NCI-H748 (cell line): ENCODE measurements around the gene RBM20.

ENCODE experiments used
- DNase-seq: peaks from one replicate; lab custom pipeline; 2025; ENCODE audit not compliant: unreplicated experiment; lab: John Stamatoyannopoulos, UW

The RBM20 gene

DNA sequence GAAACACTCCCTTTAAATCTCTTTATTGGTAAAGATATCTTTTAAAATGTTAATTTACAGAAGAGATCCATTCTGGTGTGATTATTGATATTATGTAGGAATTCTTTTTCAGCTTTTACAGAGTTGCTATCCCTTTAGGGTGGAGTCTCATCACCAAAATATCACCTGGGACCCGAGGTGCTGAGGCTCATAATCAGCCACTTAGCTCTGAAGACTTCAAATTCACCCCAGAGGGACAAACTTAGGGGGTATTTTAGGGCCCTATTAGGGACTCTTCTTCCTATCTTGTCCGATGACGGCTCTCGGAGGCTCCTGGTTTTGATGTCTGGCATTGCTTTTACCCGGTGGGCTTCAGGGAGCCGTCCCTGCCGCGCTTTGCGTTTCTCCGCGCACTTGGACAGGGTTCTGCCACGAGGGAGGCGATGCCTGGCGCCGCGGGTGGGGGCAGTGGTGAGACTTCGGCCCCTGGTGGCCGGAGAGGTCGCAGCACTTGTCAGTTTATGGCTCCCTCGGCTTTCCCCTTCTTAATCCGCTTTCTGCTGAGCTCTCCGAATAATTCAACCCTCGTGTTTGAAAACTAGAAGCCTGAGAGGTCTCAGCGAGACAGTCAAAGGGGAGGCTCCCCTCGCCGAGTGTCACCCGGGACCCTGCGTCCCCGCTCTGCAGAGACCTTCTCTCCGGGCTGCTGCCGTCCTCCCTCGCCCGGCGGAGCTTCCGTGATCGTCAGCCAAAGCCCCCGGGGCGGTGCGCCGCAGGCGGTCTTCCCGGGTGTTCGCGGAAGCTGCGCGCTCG lies 27.8 kb downstream of the RBM20 start:
- peak; percentile 48 for DNase-seq

DNA sequence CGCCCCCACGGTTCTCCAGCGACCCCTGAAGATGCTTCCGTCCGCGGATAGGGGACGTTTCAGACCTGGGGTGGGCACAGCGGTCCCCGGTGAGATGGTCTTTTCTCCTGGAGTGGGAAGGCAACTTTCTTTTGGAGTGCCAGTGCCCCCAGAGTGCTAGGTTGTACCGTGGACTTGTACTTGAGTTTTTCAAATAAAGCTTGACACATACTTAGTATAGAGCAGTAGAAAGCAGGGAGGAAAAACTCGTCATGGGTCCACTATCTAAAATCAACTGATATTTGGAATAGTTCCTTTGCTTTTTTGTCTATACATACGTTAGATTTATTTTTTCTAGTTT lies 28.4 kb downstream of the RBM20 start:
- DNase-seq, result no peak

DNA sequence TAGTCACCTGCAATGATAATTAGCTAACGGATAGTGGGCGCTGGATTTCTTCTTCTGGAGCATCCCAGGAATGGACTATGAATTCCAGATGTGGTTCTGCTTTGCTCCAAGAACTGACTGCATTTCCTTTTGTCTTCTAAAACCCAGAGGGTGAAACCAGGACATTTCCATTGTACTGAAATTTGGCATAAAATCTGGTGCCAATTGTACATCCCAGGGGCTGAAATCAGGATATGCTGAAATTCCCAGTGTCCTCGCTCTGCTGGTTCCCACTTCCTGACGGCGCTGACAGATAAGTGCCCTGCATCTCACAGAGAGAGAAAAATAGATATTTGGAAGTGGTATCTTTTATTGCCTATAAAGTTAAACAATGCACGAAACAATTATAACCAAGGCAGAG lies 31.9 kb downstream of the RBM20 start:
- DNase-seq, result no peak

DNA sequence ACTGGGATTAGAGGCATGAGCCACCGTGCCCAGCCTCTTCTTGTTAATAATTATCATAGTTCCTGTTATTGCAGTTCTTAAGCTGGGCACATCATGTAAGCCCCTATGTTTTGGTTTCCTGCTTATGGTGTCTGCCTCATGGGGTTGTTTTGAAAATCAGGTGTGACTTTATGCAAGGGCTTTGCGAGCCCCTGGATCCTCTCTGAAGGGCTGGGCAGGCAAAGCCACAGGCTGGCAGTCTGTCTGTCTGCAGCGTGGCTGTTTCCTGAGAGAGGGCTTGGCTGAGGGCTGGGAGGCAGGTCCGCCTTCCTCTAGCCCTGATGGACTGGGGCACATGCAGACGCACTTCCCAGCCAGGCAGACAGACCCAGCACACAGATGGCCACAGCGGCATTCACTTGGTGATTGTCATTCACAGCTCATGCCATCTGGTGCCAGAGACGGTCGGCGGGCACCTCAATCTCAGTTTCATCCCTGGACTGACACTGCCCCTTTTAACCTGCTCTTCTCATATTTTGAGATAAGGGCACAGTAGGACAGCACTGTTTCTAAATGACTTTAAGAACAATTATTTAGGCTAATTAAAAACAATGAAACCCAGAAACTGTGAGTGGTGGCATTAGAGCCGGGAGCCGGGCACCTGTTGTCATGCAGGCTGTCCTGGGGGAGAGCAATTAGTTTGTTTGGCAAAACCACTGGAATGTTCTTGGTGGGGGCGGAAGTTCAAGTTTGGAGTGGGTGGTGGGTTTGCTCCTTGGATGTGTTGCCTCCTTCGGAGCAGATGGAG lies 35.5 kb downstream of the RBM20 start:
- DNase-seq, result no peak

DNA sequence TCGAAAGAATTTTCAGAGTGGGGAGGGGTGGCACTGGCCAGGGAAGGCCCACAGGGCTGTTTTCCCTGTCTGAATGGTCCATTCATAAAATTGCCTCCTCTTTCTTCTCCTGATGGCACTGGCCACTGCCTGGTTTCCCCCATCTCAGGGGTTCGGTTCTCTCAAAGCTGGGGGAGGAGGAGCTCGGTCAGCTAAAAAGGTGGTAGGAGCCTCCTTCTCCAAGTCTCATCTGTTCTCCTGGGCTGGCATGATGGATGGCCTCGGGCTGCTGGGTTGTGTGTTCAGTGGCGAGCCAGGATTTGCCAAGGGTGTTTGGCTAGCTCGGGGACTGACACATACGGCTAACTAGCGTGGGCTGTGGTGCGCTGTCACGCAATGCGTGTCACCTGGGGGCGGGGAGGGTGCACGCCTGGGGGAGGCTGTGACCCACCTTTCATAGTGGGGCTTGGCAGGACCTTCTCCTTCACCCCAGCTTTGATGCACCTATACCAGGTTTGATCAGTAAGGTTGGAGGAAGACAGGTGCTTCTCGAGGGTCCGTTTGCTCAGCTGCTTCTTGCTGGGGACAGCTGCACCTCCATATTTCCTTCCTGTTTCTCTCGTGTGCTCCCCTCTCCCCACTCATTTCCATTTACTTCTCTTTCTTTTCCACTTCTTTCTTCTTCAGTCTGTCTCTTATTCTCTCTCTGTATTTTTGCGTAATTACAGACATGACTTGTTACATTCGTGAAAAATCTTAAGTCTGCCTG lies 36.3 kb downstream of the RBM20 start:
- no peak for DNase-seq

DNA sequence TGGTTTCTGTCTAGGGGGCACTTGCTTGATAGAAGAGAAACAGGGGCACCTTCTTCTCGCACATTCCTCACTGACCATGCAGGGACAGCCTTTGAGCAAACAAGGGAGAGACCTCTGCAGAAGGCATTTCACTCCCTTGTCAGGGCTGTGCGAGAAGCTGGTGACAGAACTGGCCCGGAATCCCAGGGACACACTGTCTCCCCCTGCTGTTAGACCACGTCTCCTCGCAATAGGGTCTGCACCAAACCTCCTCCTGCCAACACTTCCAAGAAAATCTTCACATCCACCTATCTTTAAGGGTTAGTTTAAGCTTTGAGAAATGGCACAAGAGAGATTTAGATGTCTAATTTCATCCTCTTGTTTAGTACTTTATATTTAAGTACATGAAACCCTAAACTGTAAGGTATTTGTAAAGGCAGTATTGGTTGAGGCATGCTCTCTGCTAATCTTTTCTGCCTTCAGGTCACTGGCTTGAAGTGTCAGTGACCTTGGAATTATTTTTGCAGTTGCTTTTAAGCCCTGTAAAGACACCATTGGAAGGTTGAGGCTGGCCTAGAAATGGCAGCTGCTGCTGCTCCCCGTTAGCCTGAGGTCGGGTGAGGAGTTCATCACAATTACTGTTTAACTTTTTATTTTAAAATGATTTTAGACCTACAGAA lies 37.0 kb downstream of the RBM20 start:
- peak; percentile 35 for DNase-seq

DNA sequence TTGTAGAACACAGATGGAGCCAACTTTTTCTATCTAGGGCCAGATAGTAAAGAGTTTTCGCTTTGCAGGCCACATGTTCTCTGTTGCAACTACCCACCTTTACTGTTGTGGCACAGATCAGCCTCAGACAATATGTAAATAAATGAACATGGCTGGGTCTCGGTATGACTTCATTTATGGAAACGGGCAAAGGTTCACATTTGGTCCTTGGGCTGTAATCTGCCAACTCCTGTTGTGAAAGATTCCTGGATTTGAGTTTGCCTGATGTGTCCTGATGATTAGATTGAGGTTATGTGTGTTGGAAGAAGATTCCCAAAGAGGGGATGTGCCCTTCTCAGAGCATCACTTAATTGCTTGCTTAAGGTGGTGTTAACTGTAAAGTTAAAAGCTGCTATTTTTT lies 38.2 kb downstream of the RBM20 start:
- DNase-seq, result no peak

DNA sequence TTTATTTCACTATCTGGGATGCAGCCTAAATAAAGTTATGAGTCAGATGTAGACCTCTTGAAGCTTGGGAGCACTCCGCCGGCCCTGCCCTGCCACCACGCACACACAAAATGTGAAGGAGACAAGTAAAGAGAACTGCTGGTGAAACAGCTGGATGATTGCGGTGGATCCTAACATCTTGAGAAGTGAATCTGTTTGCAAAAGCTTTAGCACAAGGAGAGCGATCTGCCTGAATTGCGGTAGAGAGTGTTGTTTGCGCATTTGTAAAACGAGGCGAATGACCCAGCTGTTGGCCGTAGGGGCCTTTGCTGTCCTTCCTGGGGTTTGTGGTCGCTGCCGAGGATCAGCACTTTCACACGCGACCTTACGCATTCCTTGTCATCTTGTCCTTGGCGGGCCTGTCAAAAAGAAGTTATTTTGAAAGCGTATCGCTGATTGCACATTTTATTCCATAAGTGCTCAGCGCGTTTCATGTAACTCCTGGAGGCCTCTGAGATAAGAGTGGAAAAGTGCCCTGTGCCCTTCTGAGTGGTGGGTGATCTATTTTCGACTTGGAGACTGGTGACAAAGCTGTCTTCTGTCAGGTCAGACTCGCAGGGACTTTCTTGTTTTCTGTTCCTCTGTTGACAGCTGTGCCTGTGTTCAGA lies 40.8 kb downstream of the RBM20 start:
- no peak for DNase-seq

DNA sequence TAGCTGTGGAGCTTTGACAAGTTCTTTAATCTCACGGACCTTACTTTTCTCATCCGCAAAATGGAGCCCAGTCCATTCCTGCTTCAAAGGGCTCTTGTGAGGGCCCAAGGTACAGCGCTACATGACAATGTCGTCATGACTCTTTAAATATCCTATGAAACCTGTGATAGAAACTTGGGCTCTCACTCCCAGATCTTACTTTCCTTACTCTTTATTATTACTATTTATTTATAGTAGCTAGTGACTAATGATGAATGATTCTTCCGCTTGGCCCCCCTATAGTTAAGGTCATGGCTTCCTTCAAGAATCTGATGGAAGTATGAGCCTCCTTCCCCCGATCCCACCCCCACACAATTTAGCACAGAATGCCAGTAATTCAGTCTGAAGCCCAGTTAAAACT lies 41.9 kb downstream of the RBM20 start:
- DNase-seq, result no peak

DNA sequence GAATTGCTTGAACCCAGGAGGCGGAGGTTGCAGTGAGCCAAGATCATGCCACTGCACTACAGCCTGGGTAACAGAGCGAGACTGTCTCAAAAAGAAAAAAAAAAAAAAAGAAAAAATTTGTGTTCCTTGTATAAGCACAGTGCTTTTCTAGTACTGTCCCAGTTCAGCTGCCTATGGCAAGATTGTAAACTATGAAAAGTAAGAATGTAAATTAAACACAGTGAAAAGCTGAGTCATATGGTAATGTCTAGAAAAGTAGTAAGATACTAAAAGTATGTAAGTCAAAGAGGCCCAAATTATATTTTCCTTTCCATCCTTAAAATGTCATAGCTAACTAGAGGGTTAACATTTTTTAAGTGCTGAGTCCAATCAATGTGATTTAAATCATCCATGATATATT lies 42.8 kb downstream of the RBM20 start:
- no peak for DNase-seq

DNA sequence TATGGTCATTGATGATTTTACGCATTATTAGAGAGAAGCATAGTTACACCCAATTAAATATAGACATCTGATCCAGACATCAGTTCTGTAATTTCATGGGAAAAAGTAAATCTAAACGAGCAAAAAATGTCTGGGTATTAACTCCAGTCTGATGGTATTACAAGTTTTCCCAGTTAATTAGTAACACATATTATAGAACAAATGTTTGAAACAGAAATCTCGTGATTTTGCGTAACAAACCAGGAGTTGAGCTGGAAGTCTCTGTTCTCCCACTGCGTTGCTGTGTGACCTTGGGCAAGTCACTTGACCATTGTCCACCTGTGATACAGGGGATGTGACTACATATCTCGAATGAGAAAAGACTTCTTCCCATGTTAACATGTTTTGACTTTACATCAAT lies 43.3 kb downstream of the RBM20 start:
- no peak for DNase-seq

DNA sequence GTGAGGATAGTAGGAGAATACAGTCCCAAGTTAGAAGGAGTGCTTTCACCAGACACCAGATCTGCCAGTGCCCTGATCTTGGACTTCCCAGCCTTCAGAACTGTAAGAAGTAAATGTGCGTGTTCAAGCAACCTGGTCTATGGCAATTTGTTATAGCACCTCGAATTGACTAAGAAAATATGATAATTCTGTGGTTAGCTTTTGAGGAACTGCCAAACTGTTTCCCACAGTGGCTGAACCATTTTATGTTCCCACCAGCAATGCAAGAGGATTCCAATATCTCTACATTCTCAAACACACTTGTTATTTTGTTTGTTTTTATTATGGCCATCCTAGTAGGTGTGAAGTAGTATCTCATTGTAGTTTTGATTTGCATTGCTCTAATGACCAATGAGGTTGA lies 47.0 kb downstream of the RBM20 start:
- no peak for DNase-seq

DNA sequence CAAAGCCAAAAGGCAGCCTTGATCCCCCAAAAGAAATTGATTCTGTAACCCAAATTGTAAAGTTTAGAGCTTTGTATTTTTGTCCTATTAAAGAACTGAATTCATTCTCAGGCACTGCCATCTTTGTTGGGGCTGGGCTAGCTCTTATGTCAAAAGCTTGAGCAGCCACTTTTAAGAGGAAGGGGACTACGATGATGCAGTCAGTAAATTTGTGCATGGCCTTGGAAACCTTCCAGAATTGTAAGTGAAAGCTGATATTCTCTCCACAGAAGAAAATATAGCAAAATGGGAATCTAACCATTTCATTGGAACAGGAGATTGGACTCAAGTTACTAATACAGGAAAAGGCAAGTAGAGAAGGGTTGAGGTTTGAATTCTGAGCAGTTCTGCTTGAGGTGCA lies 50.1 kb downstream of the RBM20 start:
- DNase-seq, result no peak

DNA sequence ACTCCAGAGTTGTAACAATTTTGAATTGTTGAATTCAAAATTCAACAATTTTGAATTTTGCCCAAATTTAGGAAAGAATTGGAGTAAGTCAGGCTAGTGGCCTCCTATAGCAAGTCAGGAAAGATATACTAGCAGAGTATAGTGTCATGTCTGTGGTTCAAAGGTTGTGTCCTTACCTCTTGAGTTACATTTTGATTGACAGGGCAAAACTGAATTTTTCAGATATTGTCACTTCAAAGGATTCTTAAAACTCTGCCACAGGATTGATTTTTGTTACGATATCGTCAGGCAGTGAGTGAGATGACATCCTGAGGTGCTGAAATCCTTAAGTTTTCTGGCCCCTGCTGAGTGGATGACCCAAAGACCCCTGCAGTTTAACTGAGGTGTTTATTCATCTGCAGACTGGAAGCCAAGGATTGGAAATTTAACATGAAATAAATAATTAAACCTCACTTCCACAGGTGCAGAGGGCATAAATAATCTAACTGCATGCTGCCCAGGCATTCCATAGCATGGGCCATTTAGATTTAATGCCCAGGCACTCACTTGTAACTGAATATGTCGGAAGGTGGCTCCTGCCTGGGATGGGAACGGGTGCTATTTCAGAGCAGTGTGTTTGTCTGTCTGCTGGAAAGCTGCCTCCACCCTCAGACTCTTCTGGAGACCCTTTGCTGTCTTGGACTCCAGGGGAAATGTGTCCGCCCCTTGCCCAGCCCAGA lies 50.8 kb downstream of the RBM20 start:
- DNase-seq, result no peak

DNA sequence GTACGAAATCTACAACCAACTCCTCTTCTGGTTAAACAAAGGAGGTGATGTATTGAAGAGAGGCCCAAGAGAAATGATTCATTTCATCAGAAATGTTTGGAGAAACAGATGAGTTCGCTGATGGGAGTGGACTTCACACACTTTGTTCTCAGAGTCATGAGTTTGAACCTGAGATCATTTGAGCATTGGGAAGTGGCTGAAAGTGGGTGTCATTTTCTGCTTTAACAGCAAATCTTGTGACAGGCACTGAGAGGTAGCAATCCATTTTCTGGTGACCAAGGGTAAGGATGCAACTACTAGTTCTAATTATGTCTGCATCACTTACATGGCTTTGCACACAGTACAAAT lies 51.4 kb downstream of the RBM20 start:
- DNase-seq, result no peak

DNA sequence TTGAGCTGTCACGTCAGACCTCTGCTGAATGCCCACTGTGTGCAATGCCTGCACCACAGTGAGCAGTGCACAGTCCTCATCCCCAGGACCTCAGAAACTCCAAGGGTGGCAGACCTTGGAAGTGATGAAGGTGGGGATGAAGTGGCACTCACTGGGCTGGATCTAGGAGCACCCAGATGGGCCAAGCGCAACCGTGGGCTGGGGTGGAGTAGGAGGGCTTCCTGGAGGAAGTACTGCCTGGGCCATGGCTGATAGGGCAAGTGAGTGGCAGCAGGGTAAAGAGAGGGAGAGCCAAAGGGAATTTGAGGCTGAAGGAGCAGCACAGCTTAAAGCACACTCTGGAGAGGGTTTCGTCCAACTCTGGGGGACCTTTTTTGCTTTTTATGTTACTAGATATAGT lies 52.3 kb downstream of the RBM20 start:
- DNase-seq, result no peak

DNA sequence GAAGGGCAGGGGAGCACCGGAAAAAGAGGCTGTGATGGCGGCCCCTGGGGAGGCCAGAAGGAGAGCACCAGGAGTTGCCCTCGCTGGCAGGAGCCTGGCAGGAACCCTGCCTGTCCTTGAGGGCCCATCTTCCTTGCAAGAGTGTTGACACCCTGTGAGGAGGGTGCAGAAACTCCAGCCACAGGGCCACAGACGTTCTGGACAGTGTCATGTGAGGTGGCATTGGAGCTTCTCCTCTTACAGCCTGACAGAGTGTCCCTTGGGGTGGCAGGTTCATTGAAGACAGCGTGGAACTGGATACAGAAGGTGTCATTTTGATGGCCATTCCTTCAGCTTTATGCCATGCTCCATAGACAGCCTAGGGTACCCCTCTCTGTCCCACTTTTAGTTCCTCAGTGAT lies 54.2 kb downstream of the RBM20 start:
- DNase-seq, result no peak

DNA sequence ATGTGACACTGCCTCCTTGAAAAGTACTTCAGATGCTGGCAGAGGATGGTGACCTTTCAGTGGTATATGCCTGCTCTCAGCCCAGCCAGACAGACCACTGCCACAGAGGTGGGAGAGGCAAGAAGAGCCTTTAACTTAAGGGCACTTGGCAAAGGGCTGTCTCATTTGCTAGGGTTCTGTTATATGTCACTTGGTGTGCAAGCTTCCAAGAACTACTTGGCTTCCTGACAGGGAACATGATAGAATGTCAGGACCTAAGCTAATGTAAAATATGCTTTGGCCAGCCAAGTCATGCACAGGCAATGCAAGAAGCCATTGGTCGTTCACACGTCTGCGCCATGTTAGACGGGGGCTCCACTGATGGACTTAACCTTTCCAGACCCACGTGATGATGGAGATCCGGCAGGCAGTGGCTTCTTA lies 54.7 kb downstream of the RBM20 start:
- DNase-seq, result no peak

DNA sequence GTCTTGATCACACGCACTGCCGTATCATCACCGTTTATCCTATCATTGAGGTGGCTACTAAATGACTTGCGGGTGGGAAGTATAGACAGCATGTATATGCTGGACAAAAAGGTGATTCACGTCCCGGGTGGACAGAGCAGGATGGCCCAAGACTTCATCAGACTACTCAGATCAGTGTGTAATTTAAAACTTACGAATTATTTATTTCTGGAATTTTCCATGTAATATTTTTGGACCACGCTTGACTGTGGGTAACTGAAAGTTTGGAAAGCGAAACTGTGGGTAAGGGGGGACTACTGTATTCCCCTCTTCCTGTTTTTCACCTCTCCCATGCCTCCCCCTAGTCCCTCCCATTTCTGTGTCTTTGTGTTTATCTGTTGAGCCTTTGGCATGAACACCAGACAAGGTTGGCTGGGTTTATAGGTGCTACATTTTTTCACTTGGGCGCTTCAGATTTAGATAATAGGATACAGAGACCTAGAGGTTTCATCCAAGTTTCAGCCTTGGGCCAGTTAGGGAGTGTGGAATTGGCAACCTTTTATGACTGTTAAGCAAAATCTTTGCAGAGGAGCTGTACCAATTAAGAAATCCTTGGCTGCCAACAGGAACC lies 55.8 kb downstream of the RBM20 start:
- DNase-seq, result no peak
